ENCODE results near the gene TRAPPC13. TPM values are rescaled to one million over a fixed set of nuclear protein-coding genes. Genes with fewer than 3 reads are reported as not detected.

TRAPPC13 gene
- polyA plus RNA-seq, 1 experiment = 9.8 TPM

DNA sequence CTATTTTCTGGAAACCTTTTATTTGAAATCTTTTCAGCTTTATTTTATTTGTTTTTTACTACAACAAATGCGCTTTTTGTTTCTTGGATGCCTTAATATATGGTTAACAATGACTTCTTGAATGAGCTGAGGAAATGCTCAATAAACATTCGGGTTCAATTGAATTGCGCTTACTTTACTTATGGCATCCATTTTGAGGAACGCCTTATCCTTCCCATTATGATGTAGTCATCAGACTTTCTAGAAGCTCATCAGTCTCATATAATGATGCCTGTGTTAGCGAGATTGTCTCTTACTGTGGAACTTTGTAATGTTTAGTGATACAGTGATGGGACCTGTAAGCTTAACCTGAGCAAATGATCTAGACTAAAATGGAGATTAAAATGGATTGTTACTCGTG, 916 bp downstream of the TRAPPC13 start:
- CTCF ChIA-PET = interaction anchor here (0.9 to 1.2 kb wide), 2 partner anchors 37 to 990 kb away, joined by 3 to 4 read pairs; no protein-coding TSS in a partner anchor
- Histone ChIP-seq H3K36me3 (ENCODE audit: control insufficient read depth, insufficient read depth, low read length) (no peaks in the 10 kb centered on the region; the same call in 1 of the 2 replicates), H3K27me3 (ENCODE audit: control insufficient read depth, insufficient read depth, low read length) (no peaks in the 10 kb centered on the region), H3K4me3 (ENCODE audit: low read depth, low read length) (peak overlapping the region; percentile 79)
- POLR2A ChIA-PET = no interaction called here
- DNase-seq (ENCODE audit: low read depth) = no peak
- TF ChIP-seq, protein P1, sequence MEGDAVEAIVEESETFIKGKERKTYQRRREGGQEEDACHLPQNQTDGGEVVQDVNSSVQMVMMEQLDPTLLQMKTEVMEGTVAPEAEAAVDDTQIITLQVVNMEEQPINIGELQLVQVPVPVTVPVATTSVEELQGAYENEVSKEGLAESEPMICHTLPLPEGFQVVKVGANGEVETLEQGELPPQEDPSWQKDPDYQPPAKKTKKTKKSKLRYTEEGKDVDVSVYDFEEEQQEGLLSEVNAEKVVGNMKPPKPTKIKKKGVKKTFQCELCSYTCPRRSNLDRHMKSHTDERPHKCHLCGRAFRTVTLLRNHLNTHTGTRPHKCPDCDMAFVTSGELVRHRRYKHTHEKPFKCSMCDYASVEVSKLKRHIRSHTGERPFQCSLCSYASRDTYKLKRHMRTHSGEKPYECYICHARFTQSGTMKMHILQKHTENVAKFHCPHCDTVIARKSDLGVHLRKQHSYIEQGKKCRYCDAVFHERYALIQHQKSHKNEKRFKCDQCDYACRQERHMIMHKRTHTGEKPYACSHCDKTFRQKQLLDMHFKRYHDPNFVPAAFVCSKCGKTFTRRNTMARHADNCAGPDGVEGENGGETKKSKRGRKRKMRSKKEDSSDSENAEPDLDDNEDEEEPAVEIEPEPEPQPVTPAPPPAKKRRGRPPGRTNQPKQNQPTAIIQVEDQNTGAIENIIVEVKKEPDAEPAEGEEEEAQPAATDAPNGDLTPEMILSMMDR (IDR thresholded peaks at IDR 0.05; ENCODE audit: insufficient read depth, low read depth, low read length) = no peak

DNA sequence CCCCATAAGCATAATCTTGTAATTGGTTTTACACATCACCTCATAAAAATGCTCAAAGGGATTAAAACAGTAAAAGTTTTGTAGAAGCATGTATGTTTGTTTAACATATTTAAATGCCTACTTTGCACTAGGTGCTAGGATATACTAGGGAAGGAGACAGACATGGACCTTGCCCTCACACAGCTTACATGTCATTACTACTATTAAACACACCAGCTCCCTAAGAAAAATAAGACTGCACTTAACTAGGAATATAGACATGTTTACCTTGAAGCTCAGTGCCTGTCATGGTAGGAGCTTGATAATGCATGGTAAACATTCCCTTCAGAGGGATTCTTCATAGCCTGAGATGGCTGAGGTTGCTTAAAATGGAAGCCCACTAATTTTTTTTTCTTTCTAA, 6.2 kb downstream of the TRAPPC13 start:
- ChIA-PET POLR2A (no interaction called here), CTCF (no interaction called here)
- no peaks in the 10 kb centered on the region; the same call in 1 of the 2 replicates for H3K36me3 ChIP-seq (ENCODE audit: control insufficient read depth, insufficient read depth, low read length)
- no peak for DNase-seq (ENCODE audit: low read depth)
- TF ChIP-seq, protein P1 (IDR thresholded peaks at IDR 0.05; ENCODE audit: insufficient read depth, low read depth, low read length) = no peak
- H3K27me3 ChIP-seq (ENCODE audit: control insufficient read depth, insufficient read depth, low read length) = no peaks in the 10 kb centered on the region
- H3K4me3 ChIP-seq (ENCODE audit: low read depth, low read length) = no peak overlapping the region

DNA sequence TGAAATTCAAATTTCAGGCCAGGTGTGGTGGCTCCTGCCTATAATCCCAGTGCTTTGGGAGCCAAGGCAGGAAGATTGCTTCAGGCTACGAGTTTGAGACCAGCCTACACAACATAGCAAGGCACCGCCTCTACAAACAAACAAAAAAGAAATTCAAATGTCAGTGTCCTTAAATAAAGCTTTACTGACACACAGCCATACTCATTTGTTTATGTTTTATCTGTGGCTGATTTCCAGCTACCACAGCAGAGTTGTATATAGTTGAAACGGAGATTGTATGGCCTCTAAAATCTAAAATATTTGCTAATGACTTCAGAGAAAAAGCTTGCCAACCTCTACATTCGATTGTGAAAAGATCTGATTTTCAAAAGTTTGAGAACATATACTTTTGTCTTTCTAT, 15.4 kb downstream of the TRAPPC13 start:
- TF ChIP-seq, protein P1 (IDR thresholded peaks at IDR 0.05; ENCODE audit: insufficient read depth, low read depth, low read length) = no peak
- ChIA-PET CTCF (no interaction called here), POLR2A (no interaction called here)
- DNase-seq (ENCODE audit: low read depth) = no peak
- no peaks in the 10 kb centered on the region; the same call in 1 of the 2 replicates for H3K36me3 ChIP-seq (ENCODE audit: control insufficient read depth, insufficient read depth, low read length)
- H3K27me3 ChIP-seq (ENCODE audit: control insufficient read depth, insufficient read depth, low read length) = no peaks in the 10 kb centered on the region
- H3K4me3 ChIP-seq (ENCODE audit: low read depth, low read length) = no peak overlapping the region

DNA sequence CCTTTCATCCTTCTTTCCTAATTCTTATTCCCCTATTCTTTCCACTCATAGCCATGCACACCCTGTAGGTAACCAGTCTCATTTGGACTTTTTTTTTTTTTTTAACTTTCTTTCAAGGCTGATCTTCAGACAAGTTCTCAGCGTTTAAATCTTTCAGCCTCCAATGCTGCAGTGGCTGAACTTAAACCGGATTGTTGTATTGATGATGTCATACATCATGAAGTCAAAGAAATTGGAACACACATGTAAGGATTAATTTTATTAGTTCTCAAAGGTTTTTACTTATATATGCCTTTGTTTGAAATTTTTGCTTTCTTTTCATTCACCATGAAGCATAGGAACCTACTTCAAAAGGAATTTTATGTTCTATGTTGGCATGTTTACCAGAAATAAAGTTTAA, 22.1 kb downstream of the TRAPPC13 start:
- POLR2A ChIA-PET = no interaction called here
- CTCF ChIA-PET = no interaction called here
- no peaks in the 10 kb centered on the region for H3K27me3 ChIP-seq (ENCODE audit: control insufficient read depth, insufficient read depth, low read length)
- no peak for DNase-seq (ENCODE audit: low read depth)
- TF ChIP-seq, protein P1 (IDR thresholded peaks at IDR 0.05; ENCODE audit: insufficient read depth, low read depth, low read length) = no peak
- H3K4me3 ChIP-seq (ENCODE audit: low read depth, low read length) = no peak overlapping the region
- no peaks in the 10 kb centered on the region; the same call in 1 of the 2 replicates for H3K36me3 ChIP-seq (ENCODE audit: control insufficient read depth, insufficient read depth, low read length)

DNA sequence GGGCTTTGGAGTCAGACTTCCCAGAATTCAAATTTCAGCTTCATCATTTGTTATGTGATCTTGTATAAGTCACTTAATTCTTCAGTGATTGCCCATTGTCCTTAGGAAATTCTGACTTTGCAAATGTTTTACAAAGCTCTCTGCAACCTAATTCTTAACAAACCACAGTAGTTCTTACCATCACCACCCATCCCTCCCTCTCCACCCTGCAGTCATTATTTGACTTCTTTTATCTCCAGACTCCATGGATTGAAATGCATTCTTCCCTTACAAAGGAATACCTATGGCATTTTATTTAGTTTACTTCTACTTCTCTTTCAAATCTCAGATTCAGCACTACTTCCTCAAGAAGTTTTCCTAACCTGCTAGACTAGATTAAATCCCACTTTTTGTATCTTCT, 23.1 kb downstream of the TRAPPC13 start:
- ChIA-PET CTCF (no interaction called here), POLR2A (no interaction called here)
- Histone ChIP-seq H3K4me3 (ENCODE audit: low read depth, low read length) (no peak overlapping the region), H3K27me3 (ENCODE audit: control insufficient read depth, insufficient read depth, low read length) (no peaks in the 10 kb centered on the region), H3K36me3 (ENCODE audit: control insufficient read depth, insufficient read depth, low read length) (no peaks in the 10 kb centered on the region; the same call in 1 of the 2 replicates)
- TF ChIP-seq, protein P1 (IDR thresholded peaks at IDR 0.05; ENCODE audit: insufficient read depth, low read depth, low read length) = no peak
- DNase-seq (ENCODE audit: low read depth) = no peak
